GM12878 (cell line): ENCODE results near the gene DAPK2.

ENCODE experiments used
- SMARCA5 ChIP-seq: fragments of 450-650 bp; IDR thresholded peaks from 2 replicates; pipeline ENCODE4 v1.6.1; 2017; ENCODE audit warnings: mild to moderate bottlenecking
- TF ChIP-seq, protein P1 (sequence below), 3 experiments: IDR thresholded peaks in 2 of 3; conservative IDR thresholded peaks in 1 of 3; 2 replicates each; pipeline ENCODE4 v1.5.1; 2011; ENCODE audit warnings: low read depth in 3 of 3, low read length in 3 of 3, mild to moderate bottlenecking in 3 of 3, control low read depth in 2 of 3, moderate library complexity in 2 of 3, inconsistent platforms in 1 of 3, mixed read lengths in 1 of 3; ENCODE audit not compliant: control insufficient read depth in 2 of 3, insufficient read depth in 1 of 3; ENCODE audit errors: extremely low read depth in 1 of 3

DNA sequence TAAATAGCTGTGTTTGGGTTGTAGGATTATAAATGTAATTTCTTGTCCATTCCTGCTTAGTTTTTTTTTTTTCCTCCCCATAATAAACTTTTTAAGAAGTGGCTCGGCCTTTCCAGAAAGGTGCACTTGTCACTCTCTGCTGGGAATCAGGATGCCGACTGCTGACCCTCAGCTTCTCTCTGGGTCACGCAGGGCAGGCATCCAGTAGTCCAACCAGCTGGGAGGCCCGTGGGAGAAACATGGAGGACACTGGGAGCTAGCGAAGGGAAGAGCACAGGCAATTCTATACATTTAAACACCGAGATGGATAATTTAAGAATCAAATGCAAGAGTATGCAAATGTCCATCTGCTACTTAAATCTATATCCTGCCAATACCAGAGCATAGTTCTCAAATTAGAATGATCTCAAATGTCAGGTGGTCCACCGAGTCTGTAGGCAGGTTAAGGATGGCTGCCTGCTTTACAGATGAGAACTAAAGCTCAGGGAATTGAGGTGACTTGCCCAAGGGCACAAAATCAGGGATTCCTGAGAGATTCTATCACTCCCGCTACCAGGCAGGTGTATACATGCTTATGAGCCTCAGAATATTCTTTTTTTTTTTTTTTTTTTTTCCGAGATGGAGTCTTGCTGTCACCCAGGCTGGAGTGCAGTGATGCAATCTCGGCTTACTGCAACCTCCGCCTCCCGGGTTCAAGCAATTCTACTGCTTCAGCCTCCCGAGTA is 64.5 kb downstream of the DAPK2 start:
- no peak for TF ChIP-seq SMARCA5
- TF ChIP-seq, protein P1, sequence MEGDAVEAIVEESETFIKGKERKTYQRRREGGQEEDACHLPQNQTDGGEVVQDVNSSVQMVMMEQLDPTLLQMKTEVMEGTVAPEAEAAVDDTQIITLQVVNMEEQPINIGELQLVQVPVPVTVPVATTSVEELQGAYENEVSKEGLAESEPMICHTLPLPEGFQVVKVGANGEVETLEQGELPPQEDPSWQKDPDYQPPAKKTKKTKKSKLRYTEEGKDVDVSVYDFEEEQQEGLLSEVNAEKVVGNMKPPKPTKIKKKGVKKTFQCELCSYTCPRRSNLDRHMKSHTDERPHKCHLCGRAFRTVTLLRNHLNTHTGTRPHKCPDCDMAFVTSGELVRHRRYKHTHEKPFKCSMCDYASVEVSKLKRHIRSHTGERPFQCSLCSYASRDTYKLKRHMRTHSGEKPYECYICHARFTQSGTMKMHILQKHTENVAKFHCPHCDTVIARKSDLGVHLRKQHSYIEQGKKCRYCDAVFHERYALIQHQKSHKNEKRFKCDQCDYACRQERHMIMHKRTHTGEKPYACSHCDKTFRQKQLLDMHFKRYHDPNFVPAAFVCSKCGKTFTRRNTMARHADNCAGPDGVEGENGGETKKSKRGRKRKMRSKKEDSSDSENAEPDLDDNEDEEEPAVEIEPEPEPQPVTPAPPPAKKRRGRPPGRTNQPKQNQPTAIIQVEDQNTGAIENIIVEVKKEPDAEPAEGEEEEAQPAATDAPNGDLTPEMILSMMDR (IDR thresholded peaks at IDR 0.05 in 2 of 3, conservative IDR thresholded peaks at IDR 0.05 in 1 of 3; ENCODE audit: control insufficient read depth in 2 of 3, extremely low read depth in 1 of 3, insufficient read depth in 1 of 3, low read depth in 3 of 3, low read length in 3 of 3) = no peak
